HG03039 (cell line): Measurements from ENCODE around the gene SIRT7.

ENCODE experiments used
- ATAC-seq: cut with Tn5 transposase; IDR thresholded peaks from one replicate; pipeline ENCODE4 v1.9.1; 2021; ENCODE audit warnings: mild to moderate bottlenecking, moderate library complexity; ENCODE audit not compliant: unreplicated experiment

The SIRT7 gene

GRCh38 chr17:81907219-81908145, 10.5 kb downstream of the SIRT7 start:
- no peak for ATAC-seq

- ATAC-seq = no peak
These were observed 11.3 kb downstream of the SIRT7 start for GRCh38 chr17:81906476-81907218.

DNA sequence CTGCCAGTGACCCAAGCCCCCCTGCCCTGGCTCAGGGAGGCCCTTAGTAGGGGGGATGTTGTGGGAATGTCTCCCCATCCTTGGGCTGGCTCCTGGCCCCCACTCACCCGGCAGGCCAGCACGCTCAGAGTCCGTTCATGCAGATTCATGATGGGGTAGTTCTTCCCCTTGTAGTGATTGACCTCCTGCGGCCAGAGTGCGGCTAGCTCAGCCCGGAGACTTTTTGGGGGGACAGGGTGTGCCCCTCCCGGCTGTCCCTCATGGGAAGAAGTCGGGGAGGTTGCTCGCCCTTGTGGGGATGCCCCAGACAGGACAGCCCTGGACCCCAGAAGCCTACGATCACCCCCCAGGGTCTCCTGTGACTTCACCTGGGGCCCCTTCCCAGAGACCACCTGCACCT, 12.0 kb downstream of the SIRT7 start:
- no peak for ATAC-seq

- ATAC-seq = no peak
These were observed 12.5 kb downstream of the SIRT7 start for GRCh38 chr17:81905424-81905875.

GRCh38 chr17:81904600-81905423, 13.2 kb downstream of the SIRT7 start:
- ATAC-seq = no peak

GRCh38 chr17:81903896-81904599, 13.9 kb downstream of the SIRT7 start:
- ATAC-seq = no peak

DNA sequence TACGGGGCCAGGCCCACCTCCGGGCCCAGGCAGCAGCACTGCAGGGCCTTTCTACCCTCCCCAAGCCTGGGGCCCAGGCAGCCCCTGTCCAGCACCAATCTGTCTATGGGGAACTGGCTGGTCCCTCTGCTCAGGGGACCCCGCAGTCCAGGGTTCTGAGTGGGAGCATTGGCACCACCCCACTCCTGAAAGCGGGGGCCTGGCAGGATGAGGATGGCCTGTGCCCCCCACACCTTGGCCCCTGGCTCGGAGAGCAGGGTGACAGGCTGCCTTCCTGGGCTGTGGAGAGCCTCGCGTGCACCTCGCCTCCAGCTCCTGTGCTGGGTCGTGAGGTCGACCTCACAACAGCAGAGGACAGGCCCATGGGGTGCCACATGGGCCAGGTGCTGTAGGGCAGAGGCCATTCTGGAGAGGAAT, 14.6 kb downstream of the SIRT7 start:
- ATAC-seq = no peak

DNA sequence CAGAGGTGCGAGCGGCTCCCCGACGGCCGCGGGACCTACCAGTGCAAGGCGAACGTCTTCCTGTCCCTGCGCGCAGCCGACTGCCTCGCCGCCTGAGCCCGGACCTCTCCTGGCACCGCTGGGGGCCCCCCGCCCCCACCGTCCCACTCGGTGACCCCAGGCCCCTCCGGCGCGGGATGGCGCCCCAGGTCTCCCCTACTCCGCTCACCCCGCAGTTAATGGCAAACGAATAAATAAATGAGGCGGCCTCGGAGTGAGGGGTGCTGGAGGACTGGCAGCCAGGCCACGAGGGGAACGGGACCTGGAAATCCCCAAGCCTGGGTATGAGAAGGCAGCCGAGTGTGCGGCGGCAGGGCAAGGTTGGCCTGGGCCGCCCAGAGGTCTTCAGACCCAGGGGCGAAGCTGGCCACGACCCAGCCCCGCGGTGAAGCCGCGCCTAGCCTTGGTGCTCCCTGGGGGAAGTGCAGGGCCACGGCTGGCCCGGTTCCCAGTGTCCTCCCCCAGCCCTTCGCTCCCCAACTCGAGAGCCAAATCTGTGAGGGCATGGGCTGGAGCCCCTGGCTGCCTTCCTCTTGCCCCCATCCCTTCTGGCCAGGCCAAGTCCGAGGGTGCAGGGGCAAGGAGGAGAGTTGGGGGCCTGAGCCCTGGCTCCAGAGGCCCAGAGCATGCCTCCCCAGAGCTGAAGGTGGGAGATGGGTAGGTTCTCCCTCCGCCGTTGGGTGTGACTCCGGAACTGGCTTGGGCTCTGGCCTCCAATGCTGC, 15.1 kb downstream of the SIRT7 start:
- no peak for ATAC-seq

- ATAC-seq = no peak
These were observed 15.8 kb downstream of the SIRT7 start, which contains the start of gene NPB for GRCh38 chr17:81902023-81902652. NPB (plus strand) TSS chr17:81902238; CDS start chr17:81902278, 40 bp downstream.

DNA sequence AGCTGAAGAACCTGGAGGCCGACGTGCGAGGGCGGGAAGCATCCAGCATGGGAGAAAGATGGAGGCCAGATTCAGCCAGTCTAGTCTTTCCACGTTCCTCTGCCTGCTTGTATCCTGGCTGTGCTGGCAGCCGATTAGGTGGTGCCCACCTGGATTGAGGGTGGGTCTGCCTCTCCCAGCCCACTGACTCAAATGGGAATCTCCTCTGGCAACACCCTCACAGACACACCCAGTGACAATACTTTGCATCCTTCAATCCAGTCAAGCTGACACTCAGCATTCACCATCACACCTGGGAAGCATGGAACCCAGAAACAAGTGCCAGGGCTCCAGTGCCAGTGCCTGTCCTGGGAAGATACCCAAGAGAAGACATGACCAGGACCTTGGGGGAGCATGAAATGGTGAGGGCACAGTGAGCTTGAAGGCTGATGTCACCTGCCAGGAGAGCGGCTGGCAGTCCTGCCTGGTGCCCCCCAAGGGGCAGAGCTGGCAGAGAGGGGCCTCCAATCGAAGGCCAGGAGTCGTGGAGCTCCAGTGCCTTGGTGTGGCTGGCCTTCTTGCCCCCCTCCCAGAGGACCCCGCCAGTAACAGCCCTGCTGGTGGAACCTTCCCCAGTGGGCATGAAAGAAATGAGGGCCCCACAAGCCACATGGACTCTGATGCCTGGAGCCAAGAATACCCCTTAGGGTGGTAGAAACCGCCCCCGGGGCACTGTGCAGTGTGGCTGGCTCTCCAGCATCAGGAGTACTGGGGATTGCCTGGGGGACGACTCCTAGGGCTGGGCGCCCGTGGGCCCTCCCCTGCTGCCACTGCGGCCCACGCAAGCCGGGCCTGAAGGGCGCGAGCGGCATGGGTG, 16.6 kb downstream of the SIRT7 start:
- no peak for ATAC-seq

DNA sequence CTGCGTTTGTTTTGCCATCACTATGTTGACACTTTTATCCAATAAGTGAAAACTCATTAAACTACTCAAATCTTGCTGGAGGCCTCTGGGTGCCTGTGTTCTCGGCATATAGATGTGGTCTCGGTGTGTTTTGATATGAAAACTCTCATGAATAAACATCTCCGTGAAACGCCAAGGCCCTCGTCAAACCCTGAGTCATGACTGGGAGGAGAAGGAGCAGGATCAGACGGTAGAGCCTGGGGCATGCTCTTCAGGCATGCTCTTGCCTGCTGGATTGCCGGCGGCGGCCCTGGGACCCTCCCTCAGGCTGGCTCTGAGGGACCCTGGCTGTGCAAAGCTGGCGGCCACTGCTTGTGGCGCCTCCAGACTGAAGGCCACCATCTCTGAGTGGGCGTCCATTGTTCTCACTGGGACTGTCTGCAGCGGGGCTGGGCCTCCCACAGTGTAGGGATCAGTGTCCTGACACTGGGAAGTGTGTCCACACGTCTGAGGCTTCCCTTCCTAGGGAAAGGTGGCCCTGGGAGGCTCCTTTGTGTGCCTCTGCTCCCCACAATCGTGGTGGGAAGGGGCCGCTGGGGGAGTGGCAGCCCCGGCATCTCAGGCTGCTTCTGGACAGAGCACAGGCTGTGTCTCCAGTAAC, 17.7 kb downstream of the SIRT7 start:
- ATAC-seq = no peak

DNA sequence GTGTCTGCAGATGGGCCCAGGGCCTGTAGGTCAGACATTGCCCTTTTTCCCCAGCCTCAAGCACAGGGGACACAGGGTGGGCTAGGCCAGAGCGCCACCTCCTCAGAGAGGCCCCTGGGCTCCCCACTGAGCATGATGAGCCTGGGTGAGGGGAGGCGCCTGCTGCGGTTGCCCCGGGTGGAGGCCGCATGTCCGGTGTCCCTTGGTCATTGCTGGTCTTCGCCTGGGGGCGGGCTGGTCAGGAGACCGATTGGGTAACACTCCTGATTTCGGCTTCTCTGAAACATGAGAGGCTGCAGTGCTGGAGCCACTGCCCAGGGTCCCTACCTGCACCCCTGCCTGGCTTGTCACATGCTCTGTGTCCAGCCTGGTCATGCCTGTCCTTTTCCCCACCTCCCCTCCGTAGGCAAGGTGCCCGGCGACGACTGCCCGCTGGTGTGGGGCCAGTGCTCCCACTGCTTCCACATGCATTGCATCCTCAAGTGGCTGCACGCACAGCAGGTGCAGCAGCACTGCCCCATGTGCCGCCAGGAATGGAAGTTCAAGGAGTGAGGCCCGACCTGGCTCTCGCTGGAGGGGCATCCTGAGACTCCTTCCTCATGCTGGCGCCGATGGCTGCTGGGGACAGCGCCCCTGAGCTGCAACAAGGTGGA, 18.3 kb downstream of the SIRT7 start:
- ATAC-seq = no peak

GRCh38 chr17:81898885-81899284, 19.1 kb downstream of the SIRT7 start:
- ATAC-seq = no peak

DNA sequence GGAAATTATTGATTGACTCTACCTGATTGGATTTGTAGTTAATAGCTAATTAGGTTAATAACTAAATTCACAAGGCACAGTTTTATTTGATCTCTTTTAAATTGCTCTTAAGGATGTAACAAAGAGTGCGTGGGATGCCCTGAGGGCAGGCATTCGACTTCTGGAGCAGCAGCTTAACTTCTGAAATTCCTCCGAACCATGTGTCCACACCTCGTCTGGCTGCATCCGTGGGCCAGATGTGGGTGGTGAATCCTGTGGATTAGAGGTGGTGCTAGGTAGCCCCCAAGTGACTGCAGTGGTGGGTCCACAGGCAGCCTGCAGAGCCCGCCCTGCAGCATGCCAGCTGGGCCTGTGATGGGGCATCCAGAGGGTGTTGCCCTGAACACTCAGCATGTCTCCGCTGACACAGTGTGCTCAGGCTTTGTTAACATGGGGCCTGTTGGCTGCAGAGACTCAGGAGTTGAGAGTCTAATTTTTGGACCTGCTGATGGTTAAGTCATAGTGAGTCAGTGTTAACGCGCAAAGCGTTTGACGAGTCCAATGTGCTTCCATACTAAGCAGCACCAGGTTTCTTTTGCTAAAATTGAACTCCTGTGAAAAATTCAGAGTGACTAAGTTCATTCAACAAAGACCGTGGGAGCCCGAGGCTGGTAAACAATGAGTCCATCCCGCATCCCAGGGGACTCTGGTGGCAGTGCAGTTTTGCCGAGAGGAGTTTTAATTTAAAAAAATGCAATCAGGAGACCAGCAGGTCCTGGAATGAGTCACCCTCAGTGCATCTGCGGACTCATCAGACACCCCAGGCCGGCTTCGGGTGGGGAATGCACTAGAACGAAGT, 19.7 kb downstream of the SIRT7 start:
- ATAC-seq = no peak

- ATAC-seq = no peak
These were observed 22.6 kb downstream of the SIRT7 start for GRCh38 chr17:81895400-81895799.

GRCh38 chr17:81891303-81891552, 26.7 kb downstream of the SIRT7 start:
- ATAC-seq = no peak
